ENCODE results near the gene DPEP1. TPM values are rescaled to one million over a fixed set of nuclear protein-coding genes. Genes with fewer than 3 reads are reported as not detected.

The DPEP1 gene
- total RNA-seq, 1 experiment from 2014 or later: 13.6 TPM

- no peak for TF ChIP-seq AR (CRISPR knock-in tag; IDR thresholded peaks at IDR 0.05)
- TF ChIP-seq ETV6 (CRISPR knock-in tag; IDR thresholded peaks at IDR 0.05): no peak
- TF ChIP-seq ZNF423 (CRISPR knock-in tag; IDR thresholded peaks at IDR 0.05): 0 out of 2 replicates have a peak, but pooled peaks have one; percentile 14
- no peak for TF ChIP-seq ZNF671 (CRISPR knock-in tag; IDR thresholded peaks at IDR 0.05)
- peak; percentile 87; the same call in 1 of the 2 replicates for TF ChIP-seq NFATC4 (CRISPR knock-in tag; IDR thresholded peaks at IDR 0.05)
- 0 out of 2 replicates have a peak, but pooled peaks have one; percentile 12 for TF ChIP-seq ZNF263 (CRISPR knock-in tag; IDR thresholded peaks at IDR 0.05; ENCODE audit: low read depth)
- no peak for TF ChIP-seq SMAD4 (CRISPR knock-in tag; IDR thresholded peaks at IDR 0.05)
- no peak for TF ChIP-seq ELF4 (CRISPR knock-in tag; IDR thresholded peaks at IDR 0.05; ENCODE audit: low read depth)
These were observed 48.3 kb upstream of the DPEP1 start (continued) for GRCh38 chr16:89565256-89565505.

GRCh38 chr16:89565506-89566372 is 47.7 kb upstream of the DPEP1 start:
- Mint-ChIP-seq H3K4me1 (peaks cover 48% of the 10 kb centered on the region), H3K36me3 (peaks cover 33% of the 10 kb centered on the region), H3K4me3 (peak overlapping the region; percentile 99), H3K27ac (peak overlapping the region; percentile 96), H3K27me3 (ENCODE audit: low read depth) (no peaks in the 10 kb centered on the region), H3K9me3 (no peaks in the 10 kb centered on the region)
- DNase-seq (ENCODE audit: low spot score): peak; percentile 77
- ChIA-PET CTCF (interaction anchor here (0.5 to 2.7 kb wide), 25 partner anchors 8 to 395 kb away, joined by 3 to 21 read pairs (median 4); partner anchors contain the start of genes CDH15, CPNE7, DPEP1 and SPG7), POLR2A (interaction anchor here (0.6 to 2.0 kb wide), 7 partner anchors 8 to 369 kb away, joined by 3 to 7 read pairs (median 3); partner anchors contain the start of gene CPNE7)
- ATAC-seq: peak; percentile 40
- peak; percentile 95 for TF ChIP-seq ZNF425 (CRISPR knock-in tag; conservative IDR thresholded peaks at IDR 0.05)
- TF ChIP-seq PRDM15 (CRISPR knock-in tag; IDR thresholded peaks at IDR 0.05): no peak
- TF ChIP-seq, protein P1, sequence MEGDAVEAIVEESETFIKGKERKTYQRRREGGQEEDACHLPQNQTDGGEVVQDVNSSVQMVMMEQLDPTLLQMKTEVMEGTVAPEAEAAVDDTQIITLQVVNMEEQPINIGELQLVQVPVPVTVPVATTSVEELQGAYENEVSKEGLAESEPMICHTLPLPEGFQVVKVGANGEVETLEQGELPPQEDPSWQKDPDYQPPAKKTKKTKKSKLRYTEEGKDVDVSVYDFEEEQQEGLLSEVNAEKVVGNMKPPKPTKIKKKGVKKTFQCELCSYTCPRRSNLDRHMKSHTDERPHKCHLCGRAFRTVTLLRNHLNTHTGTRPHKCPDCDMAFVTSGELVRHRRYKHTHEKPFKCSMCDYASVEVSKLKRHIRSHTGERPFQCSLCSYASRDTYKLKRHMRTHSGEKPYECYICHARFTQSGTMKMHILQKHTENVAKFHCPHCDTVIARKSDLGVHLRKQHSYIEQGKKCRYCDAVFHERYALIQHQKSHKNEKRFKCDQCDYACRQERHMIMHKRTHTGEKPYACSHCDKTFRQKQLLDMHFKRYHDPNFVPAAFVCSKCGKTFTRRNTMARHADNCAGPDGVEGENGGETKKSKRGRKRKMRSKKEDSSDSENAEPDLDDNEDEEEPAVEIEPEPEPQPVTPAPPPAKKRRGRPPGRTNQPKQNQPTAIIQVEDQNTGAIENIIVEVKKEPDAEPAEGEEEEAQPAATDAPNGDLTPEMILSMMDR (IDR thresholded peaks at IDR 0.05): peak; percentile 85
- peak; percentile 61; the same call in 1 of the 2 replicates for TF ChIP-seq KAT7 (CRISPR knock-in tag; IDR thresholded peaks at IDR 0.05; ENCODE audit: borderline replicate concordance)
- TF ChIP-seq, protein P2, sequence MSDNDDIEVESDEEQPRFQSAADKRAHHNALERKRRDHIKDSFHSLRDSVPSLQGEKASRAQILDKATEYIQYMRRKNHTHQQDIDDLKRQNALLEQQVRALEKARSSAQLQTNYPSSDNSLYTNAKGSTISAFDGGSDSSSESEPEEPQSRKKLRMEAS (CRISPR knock-in tag; IDR thresholded peaks at IDR 0.05): peak; percentile 85
- TF ChIP-seq, protein P3, sequence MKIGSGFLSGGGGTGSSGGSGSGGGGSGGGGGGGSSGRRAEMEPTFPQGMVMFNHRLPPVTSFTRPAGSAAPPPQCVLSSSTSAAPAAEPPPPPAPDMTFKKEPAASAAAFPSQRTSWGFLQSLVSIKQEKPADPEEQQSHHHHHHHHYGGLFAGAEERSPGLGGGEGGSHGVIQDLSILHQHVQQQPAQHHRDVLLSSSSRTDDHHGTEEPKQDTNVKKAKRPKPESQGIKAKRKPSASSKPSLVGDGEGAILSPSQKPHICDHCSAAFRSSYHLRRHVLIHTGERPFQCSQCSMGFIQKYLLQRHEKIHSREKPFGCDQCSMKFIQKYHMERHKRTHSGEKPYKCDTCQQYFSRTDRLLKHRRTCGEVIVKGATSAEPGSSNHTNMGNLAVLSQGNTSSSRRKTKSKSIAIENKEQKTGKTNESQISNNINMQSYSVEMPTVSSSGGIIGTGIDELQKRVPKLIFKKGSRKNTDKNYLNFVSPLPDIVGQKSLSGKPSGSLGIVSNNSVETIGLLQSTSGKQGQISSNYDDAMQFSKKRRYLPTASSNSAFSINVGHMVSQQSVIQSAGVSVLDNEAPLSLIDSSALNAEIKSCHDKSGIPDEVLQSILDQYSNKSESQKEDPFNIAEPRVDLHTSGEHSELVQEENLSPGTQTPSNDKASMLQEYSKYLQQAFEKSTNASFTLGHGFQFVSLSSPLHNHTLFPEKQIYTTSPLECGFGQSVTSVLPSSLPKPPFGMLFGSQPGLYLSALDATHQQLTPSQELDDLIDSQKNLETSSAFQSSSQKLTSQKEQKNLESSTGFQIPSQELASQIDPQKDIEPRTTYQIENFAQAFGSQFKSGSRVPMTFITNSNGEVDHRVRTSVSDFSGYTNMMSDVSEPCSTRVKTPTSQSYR (CRISPR knock-in tag; IDR thresholded peaks at IDR 0.05): peak; percentile 48; the same call in 1 of the 2 replicates
- TF ChIP-seq ZNF121 (CRISPR knock-in tag; IDR thresholded peaks at IDR 0.05): peak; percentile 55; the same call in 1 of the 2 replicates
- no peak for TF ChIP-seq ZNF512 (CRISPR knock-in tag; IDR thresholded peaks at IDR 0.05; ENCODE audit: borderline replicate concordance)
- TF ChIP-seq GTF2I (CRISPR knock-in tag; conservative IDR thresholded peaks at IDR 0.05): no peak
- TF ChIP-seq TEAD1 (CRISPR knock-in tag; IDR thresholded peaks at IDR 0.05): peak; percentile 51; the same call in 1 of the 2 replicates
- peak; percentile 68; the same call in 1 of the 2 replicates for TF ChIP-seq SP1 (CRISPR knock-in tag; conservative IDR thresholded peaks at IDR 0.05)

All from WTC11 (cell line).